HG03342 (cell line): ENCODE measurements around the gene OR10C1.
"Not testable (repeated sequence)": the region's sequence is repeated elsewhere in the genome, so short reads cannot be mapped to it uniquely, and the experiment has no call there.

Experiments
- ATAC-seq: cut with Tn5 transposase; IDR thresholded peaks from one replicate; pipeline ENCODE4 v1.9.1; 2021; ENCODE audit warnings: mild to moderate bottlenecking, moderate library complexity; ENCODE audit not compliant: unreplicated experiment

OR10C1 gene

GRCh38 chr6:29439006-29439405, at the start of gene OR10C1:
TSS of gene OR10C1 (plus strand) at chr6:29439306. CDS start at chr6:29440016, 710 bp downstream.
- ATAC-seq = no peak

DNA sequence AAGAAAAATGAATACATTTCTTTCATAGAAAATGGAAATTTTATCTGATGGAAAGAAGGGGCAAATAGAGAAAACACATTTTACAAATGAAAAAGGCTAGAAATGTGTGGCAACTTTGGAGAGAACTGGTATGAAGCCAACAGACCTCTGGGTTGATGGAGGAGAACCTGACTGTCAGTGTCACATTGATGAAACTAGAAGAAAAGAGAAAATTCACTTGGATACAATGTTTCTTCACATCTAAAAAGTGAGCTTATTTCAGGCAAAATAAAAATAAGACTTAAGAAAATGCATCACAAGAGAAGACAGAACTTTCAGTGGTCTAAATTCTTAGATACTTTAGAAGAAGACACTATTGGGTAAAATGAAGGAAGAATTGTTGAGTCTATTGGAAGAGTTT, 43.8 kb upstream of the OR10C1 start, which contains the start of gene OR12D2:
TSS of gene OR12D2 (plus strand) at position 301 of the 400 bp plus-strand sequence. CDS start 1,069 bp downstream, outside the sequence.
- ATAC-seq = no peak

GRCh38 chr6:29399525-29399924, 39.6 kb upstream of the OR10C1 start:
- no peak for ATAC-seq

GRCh38 chr6:29403801-29404200, 35.3 kb upstream of the OR10C1 start:
- ATAC-seq = no peak

DNA sequence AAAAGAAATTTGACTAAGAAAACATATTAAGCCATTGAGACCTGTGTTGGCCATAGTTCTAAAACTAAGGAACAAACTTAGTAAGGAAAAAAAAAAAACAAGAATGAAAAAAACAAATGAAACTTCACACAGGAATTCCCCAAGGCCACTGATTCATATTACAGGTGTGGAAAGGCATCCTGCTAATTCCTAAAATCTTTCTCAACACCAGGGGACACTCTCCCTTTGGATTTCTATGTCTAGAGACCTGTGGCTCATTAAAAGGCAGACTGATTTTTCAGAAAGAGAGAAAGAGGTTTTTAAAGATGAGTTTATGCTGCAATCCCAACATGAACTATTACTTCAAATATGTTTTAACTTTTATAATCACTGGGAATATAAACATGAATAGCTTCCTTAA, 24.5 kb upstream of the OR10C1 start, which contains the start of gene OR12D1:
TSS of gene OR12D1 (plus strand) at position 341 of the 400 bp plus-strand sequence.
- ATAC-seq = no peak

DNA sequence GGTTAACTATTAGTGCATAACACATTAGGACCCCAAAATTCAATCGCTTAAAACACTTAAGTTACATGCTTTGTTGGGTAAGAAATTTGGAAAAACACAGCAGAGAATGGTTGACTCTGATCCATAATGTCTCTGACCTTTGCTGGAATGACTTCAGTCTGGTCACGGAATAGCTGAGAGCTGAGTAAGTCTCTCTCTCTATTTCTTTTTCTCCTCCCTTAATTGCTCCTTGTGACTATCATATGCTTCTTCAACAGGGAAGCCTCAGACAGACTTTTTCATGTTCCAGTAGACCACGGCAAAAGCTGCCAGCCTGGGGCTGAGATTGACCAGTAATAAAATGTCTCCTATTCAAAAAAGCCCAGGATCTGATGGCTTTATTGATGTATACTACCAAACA, 19.6 kb upstream of the OR10C1 start:
- no peak for ATAC-seq

- no peak for ATAC-seq
These were observed 14.9 kb upstream of the OR10C1 start for GRCh38 chr6:29424168-29424567.

DNA sequence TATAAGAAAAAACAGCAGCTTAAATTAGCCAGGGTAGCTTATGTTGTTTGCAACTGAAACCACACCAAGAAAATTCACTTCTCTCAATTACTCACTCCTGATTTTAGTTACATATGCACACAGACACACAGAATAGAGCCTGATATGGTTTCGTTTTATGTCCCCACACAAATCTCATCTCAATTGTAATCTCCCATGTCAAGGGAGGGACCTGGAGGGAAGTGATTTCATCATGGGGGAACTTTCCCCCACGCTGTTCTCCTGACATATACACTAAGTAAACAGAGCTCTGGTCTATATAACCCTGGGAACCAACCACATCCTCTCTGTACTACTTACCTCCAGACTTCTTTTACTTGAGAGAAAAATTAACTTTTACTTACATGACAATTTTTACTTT, 14.5 kb upstream of the OR10C1 start:
- ATAC-seq = no peak

DNA sequence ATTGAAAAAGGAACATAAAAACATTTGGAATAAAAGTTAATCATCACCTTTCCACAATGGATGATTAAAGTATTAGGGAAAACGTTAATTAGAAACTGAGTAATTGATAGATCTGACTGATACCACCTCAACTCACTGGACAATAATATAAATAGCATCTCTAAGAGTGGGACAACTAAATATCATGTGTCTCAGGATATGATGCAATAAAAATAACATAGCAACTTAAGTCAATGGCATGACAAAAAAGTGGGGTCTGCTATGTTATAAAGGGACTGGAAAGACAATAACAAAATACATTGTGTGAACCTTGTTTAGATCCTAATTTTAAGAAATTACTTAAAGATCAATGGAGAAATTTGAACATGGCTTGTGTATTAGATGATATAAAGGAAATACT, 14.0 kb upstream of the OR10C1 start:
- no peak for ATAC-seq

DNA sequence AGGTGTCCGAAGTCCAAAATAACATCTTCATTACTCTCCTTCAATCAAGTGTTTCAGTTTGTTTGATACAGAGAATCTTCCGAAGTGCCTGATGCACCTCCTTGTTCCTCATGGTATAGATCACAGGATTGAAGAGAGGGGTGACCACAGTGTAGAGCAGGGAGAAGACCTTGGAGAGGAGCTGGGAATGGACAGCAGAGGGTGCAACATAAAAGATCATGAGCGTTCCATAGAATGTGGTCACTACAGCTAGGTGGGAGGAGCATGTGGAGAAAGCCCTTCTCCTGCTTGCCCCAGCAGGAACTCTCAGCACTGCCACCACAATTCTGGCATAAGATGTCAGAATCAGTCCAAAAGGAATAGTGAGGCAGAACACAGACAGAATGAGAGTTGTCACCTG, 12.5 kb upstream of the OR10C1 start:
- ATAC-seq = no peak

DNA sequence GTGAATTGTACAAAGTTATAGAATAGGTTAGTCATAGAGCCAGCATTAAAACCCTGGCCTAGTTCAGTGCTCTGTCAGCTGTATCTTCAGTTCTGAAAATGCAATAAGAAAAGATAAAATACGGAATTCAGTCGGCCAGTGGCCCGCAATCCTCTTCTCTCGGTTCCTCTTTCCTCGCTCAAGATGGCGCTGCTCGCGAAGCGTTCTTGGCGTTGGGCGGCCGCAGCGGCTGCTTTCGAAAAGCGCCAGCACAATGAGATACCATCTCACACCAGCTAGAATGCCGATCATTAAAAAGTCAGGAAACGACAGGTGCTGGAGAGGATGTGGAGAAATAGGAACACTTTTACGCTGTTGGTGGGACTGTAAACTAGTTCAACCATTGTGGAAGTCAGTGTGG, 2.4 kb upstream of the OR10C1 start:
- ATAC-seq = not testable (repeated sequence)

- ATAC-seq = no peak
These were observed 3.6 kb downstream of the OR10C1 start for GRCh38 chr6:29442719-29443118.

DNA sequence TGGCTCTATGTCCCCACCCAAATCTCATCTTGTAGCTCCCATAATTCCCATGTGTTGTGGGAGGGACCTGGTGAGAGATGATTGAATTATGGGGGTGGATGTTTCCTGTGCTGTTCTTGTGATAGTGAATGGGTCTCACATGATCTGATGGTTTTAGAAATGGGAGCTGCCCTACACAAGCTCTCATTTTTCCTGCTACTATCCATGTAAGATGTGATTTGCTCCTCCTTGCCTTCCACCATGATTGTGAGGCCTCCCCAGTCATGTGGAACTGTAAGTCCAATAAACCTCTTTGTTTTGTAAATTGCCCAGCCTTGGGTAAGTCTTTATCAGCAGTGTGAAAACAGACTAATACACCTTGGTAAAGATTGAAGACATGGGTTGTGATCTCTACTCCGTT, 4.9 kb downstream of the OR10C1 start:
- ATAC-seq = not testable (repeated sequence)

- ATAC-seq = no peak
These were observed 8.6 kb downstream of the OR10C1 start for GRCh38 chr6:29447670-29448069.

GRCh38 chr6:29451471-29452193, 12.5 kb downstream of the OR10C1 start:
- ATAC-seq = no peak

DNA sequence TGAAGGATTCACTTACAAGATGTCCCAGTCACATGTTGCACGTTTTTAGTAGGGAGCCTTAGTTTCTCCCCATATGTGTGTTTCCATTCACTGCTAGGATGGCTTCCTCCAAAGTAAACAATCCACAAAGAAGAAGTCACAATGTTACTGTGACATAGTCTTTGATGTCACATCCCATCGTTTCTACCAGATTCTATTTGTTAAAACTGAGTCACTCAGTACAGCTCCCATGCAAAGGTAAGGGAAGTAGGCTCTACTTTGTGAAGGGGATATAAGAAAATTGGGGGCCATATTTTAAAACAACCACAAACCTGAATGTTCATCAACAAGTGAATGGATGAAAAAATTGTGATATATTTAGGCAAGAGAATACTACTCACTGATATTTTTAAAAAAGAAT, 17.9 kb downstream of the OR10C1 start, which contains the start of the genes OR11A1 and OR2H1:
TSS of gene OR11A1 (minus strand) at position 101 of the 400 bp plus-strand sequence. CDS start 29,430 bp downstream, outside the sequence.
TSS of gene OR2H1 (plus strand) at position 185 of the 400 bp plus-strand sequence. CDS start 4,615 bp downstream, outside the sequence.
- ATAC-seq = no peak

DNA sequence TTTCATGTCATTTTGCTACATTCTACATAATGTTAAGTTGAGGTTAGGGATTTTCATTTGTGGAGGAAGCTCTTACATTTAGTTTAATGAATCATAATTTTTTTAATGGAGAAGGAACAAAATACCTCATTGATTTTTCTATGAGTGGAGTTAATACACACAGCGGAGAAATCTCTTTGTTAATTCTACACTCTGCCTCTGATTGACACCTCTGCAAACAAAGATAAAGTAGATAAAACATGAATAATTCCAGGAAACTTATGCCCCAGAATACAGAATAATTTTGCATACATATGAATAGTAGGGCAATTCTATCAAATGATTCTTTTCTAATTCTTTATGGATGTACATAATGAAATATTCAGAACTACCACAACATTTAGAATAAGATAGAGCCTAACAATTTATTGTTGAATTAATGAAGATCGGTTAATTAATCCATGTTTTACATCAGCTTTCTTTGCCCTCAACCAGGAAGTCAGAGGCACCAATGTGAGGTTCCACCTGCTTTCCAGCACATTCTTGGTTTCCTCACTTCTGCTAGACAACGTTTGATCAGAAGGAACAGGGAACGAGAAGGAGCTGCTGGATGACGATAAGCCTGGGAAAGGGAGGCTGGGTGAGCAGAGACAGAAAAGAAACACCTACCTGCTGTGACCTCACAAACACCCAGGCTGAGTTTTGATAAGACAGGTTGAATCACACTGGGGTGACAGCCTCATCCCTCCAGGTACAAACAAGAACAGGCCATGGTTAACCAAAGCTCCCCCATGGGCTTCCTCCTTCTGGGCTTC, 22.1 kb downstream of the OR10C1 start:
- ATAC-seq = no peak

- ATAC-seq = no peak
These were observed 22.9 kb downstream of the OR10C1 start for GRCh38 chr6:29462022-29462421.

DNA sequence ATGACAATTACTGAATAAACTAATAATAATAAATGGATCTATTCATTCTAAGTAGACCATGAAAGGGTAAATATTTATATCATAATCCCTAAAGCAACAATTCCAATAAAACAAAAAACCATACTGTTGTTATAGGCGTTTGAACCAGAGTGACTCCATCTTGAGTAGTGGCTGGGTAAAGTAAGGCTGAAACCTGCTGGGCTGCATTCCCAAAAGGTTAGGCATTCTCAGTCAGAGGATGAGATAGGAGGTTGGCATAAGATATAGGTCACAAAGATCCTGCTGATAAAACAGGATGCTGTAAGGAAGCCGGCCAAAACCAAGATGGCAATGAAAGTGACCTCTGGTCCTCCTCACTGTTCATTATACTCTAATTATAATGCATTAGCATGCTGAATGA, 26.2 kb downstream of the OR10C1 start:
- ATAC-seq = no peak

GRCh38 chr6:29465801-29466200, 26.7 kb downstream of the OR10C1 start:
- ATAC-seq = no peak

- no peak for ATAC-seq
These were observed 27.1 kb downstream of the OR10C1 start for GRCh38 chr6:29466241-29466640.

DNA sequence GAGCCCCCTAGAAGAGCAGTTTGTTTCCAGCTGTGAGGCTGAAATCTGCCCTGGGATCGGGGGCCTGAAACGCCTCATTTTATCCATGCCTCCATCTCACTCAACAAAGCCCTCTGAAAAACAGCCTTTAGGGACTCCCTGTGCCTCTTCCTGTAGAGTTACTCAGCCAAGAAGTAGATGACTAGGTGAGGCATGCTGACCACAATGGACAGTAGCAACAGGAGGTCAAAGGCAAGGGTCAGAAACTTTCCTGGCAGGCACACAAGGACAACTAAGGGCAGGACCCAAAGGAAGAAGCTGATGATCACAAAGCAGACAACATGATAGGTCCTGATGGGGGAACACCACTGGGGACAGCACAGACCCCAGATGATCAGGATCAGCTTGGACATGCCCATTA, 35.9 kb downstream of the OR10C1 start:
- ATAC-seq = no peak
